ENCODE data around the gene WDR48. TPM values are rescaled to one million over a fixed set of nuclear protein-coding genes. Genes with fewer than 3 reads are reported as not detected.

Gene WDR48
- total RNA-seq, 1 experiment from 2014 or later: 34.1 TPM

GRCh38 chr3:39134305-39134704 lies 82.5 kb downstream of the WDR48 start:
- BruUV-seq (replicated peaks): no TSS peak
- no peak overlapping the region for H3K4me3 Mint-ChIP-seq (ENCODE audit: low read depth, unreplicated experiment)
- H3K27ac Mint-ChIP-seq (ENCODE audit: unreplicated experiment): no peak overlapping the region
- H3K36me3 Mint-ChIP-seq (ENCODE audit: insufficient read depth, unreplicated experiment): peaks cover 18% of the 10 kb centered on the region
- CTCF ChIA-PET: no interaction called here
- TF ChIP-seq CTCF (IDR thresholded peaks at IDR 0.05; ENCODE audit: unreplicated experiment): no peak
- H3K4me1 Mint-ChIP-seq (ENCODE audit: low read depth, unreplicated experiment): peaks cover 11% of the 10 kb centered on the region
- DNase-seq: no peak
- H3K27me3 Mint-ChIP-seq (ENCODE audit: unreplicated experiment): no peaks in the 10 kb centered on the region
- H3K9me3 Mint-ChIP-seq (ENCODE audit: low read depth, unreplicated experiment): no peaks in the 10 kb centered on the region
- intact Hi-C loops (cut with micrococcal nuclease; ENCODE audit: unreplicated experiment): no loop called here

DNA sequence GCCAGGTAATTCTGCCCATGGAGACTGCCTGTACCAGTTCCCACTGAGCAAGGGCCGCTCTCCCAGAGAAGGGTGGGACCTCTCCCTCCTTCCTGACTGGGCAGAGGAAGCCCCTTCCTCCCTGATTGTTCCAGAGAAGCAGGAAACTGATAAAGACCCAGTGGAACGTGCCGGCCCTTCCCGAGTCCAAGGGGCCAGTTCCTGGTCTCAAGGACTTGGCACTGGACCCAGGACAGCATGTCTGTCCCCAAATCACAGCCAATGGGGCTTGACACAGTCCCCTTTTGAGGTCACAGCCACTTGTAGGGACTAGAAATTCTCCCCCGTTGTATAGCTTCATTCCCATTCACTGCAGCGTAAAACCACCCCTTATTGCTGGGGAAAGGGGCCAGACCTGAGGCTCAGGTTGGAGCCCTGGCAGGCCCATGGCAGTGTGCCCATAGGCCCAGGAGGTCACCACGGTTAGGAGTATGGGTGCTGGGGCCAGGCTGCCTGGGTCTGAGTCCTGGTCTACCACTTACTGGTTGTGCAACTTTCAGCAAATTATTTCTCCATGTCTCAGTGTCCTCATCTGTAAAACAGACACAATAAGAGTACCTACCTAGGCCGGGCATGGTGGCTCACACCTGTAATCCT lies 83.5 kb downstream of the WDR48 start:
- Mint-ChIP-seq H3K36me3 (ENCODE audit: insufficient read depth, unreplicated experiment) (peaks cover 18% of the 10 kb centered on the region), H3K27ac (ENCODE audit: unreplicated experiment) (no peak overlapping the region), H3K27me3 (ENCODE audit: unreplicated experiment) (no peaks in the 10 kb centered on the region), H3K4me1 (ENCODE audit: low read depth, unreplicated experiment) (peaks cover 14% of the 10 kb centered on the region), H3K4me3 (ENCODE audit: low read depth, unreplicated experiment) (no peak overlapping the region), H3K9me3 (ENCODE audit: low read depth, unreplicated experiment) (no peaks in the 10 kb centered on the region)
- intact Hi-C loops (cut with micrococcal nuclease; ENCODE audit: unreplicated experiment): no loop called here
- CTCF ChIA-PET: no interaction called here
- TF ChIP-seq CTCF (IDR thresholded peaks at IDR 0.05; ENCODE audit: unreplicated experiment): no peak
- no TSS peak for BruUV-seq (replicated peaks)
- no peak for DNase-seq

DNA sequence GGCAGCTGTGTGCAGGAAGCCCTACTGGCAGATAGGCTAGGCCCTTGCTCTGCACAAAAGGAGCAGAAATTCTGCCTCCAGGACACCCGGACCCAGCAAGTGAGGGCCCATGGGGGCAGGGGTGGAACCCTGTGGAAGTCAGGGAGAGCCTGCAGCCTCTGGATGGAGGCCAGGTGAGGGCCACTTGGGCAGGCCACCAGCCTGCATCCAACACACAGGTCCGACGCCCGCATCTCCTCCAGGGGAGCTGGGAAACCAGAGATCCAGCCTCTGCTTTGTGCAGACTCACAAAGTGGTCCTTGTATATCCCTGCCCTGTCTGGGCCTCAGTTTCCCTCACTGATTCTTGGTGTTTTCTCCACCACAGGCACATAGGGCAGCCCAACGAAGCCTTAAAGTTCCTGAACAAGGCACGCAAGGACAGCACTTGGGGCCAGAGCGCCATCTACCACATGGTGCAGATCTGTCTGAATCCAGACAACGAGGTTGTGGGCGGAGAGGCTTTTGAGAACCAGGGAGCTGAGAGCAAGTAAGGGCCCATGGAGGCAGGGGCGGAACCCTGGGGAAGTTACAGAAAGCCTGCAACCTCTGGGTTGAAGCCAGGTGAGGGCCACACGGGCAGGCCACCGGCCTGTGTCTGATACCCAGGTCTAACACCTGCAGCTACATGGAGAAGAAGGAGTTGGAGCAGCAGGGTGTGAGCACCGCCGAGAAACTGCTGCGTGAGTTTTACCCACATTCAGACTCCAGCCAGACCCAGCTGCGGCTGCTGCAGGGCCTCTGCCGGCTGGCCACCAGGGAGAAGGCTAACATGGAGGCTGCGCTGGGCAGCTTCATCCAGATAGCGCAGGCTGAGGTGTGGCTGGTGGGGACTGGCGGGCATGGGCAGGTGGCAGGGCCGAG lies 85.0 kb downstream of the WDR48 start:
- Mint-ChIP-seq H3K4me1 (ENCODE audit: low read depth, unreplicated experiment) (peaks cover 29% of the 10 kb centered on the region), H3K9me3 (ENCODE audit: low read depth, unreplicated experiment) (no peaks in the 10 kb centered on the region), H3K36me3 (ENCODE audit: insufficient read depth, unreplicated experiment) (peaks cover 32% of the 10 kb centered on the region), H3K27ac (ENCODE audit: unreplicated experiment) (no peak overlapping the region), H3K4me3 (ENCODE audit: low read depth, unreplicated experiment) (no peak overlapping the region), H3K27me3 (ENCODE audit: unreplicated experiment) (no peaks in the 10 kb centered on the region)
- no TSS peak for BruUV-seq (replicated peaks)
- no peak for DNase-seq
- CTCF ChIA-PET: no interaction called here
- no peak for TF ChIP-seq CTCF (IDR thresholded peaks at IDR 0.05; ENCODE audit: unreplicated experiment)
- intact Hi-C loops (cut with micrococcal nuclease; ENCODE audit: unreplicated experiment): no loop called here

GRCh38 chr3:39137435-39137936 lies 85.7 kb downstream of the WDR48 start:
- H3K27ac Mint-ChIP-seq (ENCODE audit: unreplicated experiment): peak overlapping the region; percentile 34
- H3K4me1 Mint-ChIP-seq (ENCODE audit: low read depth, unreplicated experiment): peaks cover 33% of the 10 kb centered on the region
- H3K9me3 Mint-ChIP-seq (ENCODE audit: low read depth, unreplicated experiment): no peaks in the 10 kb centered on the region
- peaks cover 39% of the 10 kb centered on the region for H3K36me3 Mint-ChIP-seq (ENCODE audit: insufficient read depth, unreplicated experiment)
- TF ChIP-seq CTCF (IDR thresholded peaks at IDR 0.05; ENCODE audit: unreplicated experiment): no peak
- no peak for DNase-seq
- intact Hi-C loops (cut with micrococcal nuclease; ENCODE audit: unreplicated experiment): no loop called here
- no TSS peak for BruUV-seq (replicated peaks)
- CTCF ChIA-PET: no interaction called here
- H3K4me3 Mint-ChIP-seq (ENCODE audit: low read depth, unreplicated experiment): no peak overlapping the region
- H3K27me3 Mint-ChIP-seq (ENCODE audit: unreplicated experiment): no peaks in the 10 kb centered on the region

Data from Calu3 (cell line).